Stimulated activated CD8-positive, alpha-beta memory T cell treated with anti-CD3 and anti-CD28 coated beads, Interleukin-2, amount 100 ng/mL, for 1 hour (primary cell): Measurements from ENCODE around the gene FBL.
"Not testable (repeated sequence)": the region's sequence is repeated elsewhere in the genome, so short reads cannot be mapped to it uniquely, and the experiment has no call there.

ENCODE experiments used
- DNase-seq, 2 donors: peaks; one replicate each; pipeline ENCODE4 v3.0.0-alpha.2; 2020; ENCODE audit warnings: low read depth in 2 of 2

The FBL gene

GRCh38 chr19:39876486-39876885 lies 30.3 kb upstream of the FBL start:
- DNase-seq: not testable (repeated sequence)

- not testable (repeated sequence) for DNase-seq
Measured at GRCh38 chr19:39875401-39875864, 29.3 kb upstream of the FBL start.

GRCh38 chr19:39874404-39874803 lies 28.2 kb upstream of the FBL start:
- no peak for DNase-seq

- DNase-seq: no peak
Measured at GRCh38 chr19:39873385-39873784, 27.2 kb upstream of the FBL start.

GRCh38 chr19:39871886-39872866 lies 26.0 kb upstream of the FBL start:
- DNase-seq: no peak

- DNase-seq: no peak
Measured at GRCh38 chr19:39871362-39871761, 25.2 kb upstream of the FBL start.

- DNase-seq: no peak
Measured at GRCh38 chr19:39870171-39870971, 24.2 kb upstream of the FBL start.

GRCh38 chr19:39867952-39868351 lies 21.8 kb upstream of the FBL start:
- DNase-seq: no peak

- DNase-seq: no peak
Measured at GRCh38 chr19:39867133-39867532, 21.0 kb upstream of the FBL start.

- DNase-seq: no peak
Measured at GRCh38 chr19:39865953-39866352, 19.8 kb upstream of the FBL start.

GRCh38 chr19:39865186-39865585 lies 19.0 kb upstream of the FBL start:
- no peak for DNase-seq

GRCh38 chr19:39864118-39864517 lies 17.9 kb upstream of the FBL start:
- DNase-seq: no peak

GRCh38 chr19:39858541-39858940 lies 12.4 kb upstream of the FBL start:
- no peak for DNase-seq

- DNase-seq: no peak
Measured at GRCh38 chr19:39852882-39853281, 6.7 kb upstream of the FBL start.

GRCh38 chr19:39850892-39851291 lies 4.7 kb upstream of the FBL start:
- no peak for DNase-seq

- DNase-seq: no peak
Measured at GRCh38 chr19:39848392-39848791, 2.2 kb upstream of the FBL start.

GRCh38 chr19:39847525-39847924 lies 1.3 kb upstream of the FBL start:
- DNase-seq: no peak

- DNase-seq: no peak
Measured at GRCh38 chr19:39846678-39847486, 703 bp upstream of the FBL start.

- no peak for DNase-seq
Measured at GRCh38 chr19:39845584-39845932, 621 bp downstream of the FBL start.

GRCh38 chr19:39845172-39845571 lies 1.0 kb downstream of the FBL start:
- no peak for DNase-seq

GRCh38 chr19:39843919-39844793 lies 2.0 kb downstream of the FBL start:
- DNase-seq: no peak
